Measurements from ENCODE around the gene C17orf113. TPM values are rescaled to one million over a fixed set of nuclear protein-coding genes. Genes with fewer than 3 reads are reported as not detected.

The C17orf113 gene
- total RNA-seq, 1 donor: 0.09 TPM

GRCh38 chr17:42071810-42072209 is 21.4 kb upstream of the C17orf113 start:
- no peak overlapping the region for H3K4me3 ChIP-seq (ENCODE audit: low read depth, low read length)
- DNase-seq (ENCODE audit: low read depth): no peak
- TF ChIP-seq CTCF (IDR thresholded peaks at IDR 0.05; ENCODE audit: insufficient read depth, low read length): no peak

- no peak for DNase-seq (ENCODE audit: low read depth)
- no peak for TF ChIP-seq CTCF (IDR thresholded peaks at IDR 0.05; ENCODE audit: insufficient read depth, low read length)
- H3K4me3 ChIP-seq (ENCODE audit: low read depth, low read length): no peak overlapping the region
These were observed 18.6 kb upstream of the C17orf113 start for GRCh38 chr17:42068979-42069378.

GRCh38 chr17:42067371-42068091 is 17.1 kb upstream of the C17orf113 start:
- H3K4me3 ChIP-seq (ENCODE audit: low read depth, low read length): no peak overlapping the region
- peak; percentile 44 for DNase-seq (ENCODE audit: low read depth)
- TF ChIP-seq CTCF (IDR thresholded peaks at IDR 0.05; ENCODE audit: insufficient read depth, low read length): peak; percentile 88

GRCh38 chr17:42065201-42065600 is 14.8 kb upstream of the C17orf113 start:
- DNase-seq (ENCODE audit: low read depth): no peak
- H3K4me3 ChIP-seq (ENCODE audit: low read depth, low read length): no peak overlapping the region
- TF ChIP-seq CTCF (IDR thresholded peaks at IDR 0.05; ENCODE audit: insufficient read depth, low read length): no peak

- TF ChIP-seq CTCF (IDR thresholded peaks at IDR 0.05; ENCODE audit: insufficient read depth, low read length): no peak
- DNase-seq (ENCODE audit: low read depth): no peak
- H3K4me3 ChIP-seq (ENCODE audit: low read depth, low read length): no peak overlapping the region
These were observed 12.3 kb upstream of the C17orf113 start for GRCh38 chr17:42062681-42063080.

GRCh38 chr17:42061646-42062487 is 11.5 kb upstream of the C17orf113 start:
- H3K4me3 ChIP-seq (ENCODE audit: low read depth, low read length): no peak overlapping the region
- TF ChIP-seq CTCF (IDR thresholded peaks at IDR 0.05; ENCODE audit: insufficient read depth, low read length): no peak
- DNase-seq (ENCODE audit: low read depth): no peak

Measured in fibroblast of the aortic adventitia (primary cell).